Measurements from ENCODE around the gene PLXDC1. TPM values are rescaled to one million over a fixed set of nuclear protein-coding genes. Genes with fewer than 3 reads are reported as not detected.

The PLXDC1 gene
- total RNA-seq, 2 experiments from 2014 or later = 1.2 to 2.2 TPM

- Mint-ChIP-seq H3K27me3 (peaks cover 37% of the 10 kb centered on the region), H3K36me3 (peaks cover 2% of the 10 kb centered on the region), H3K4me1 (ENCODE audit: low read depth) (peaks cover 14% of the 10 kb centered on the region), H3K9me3 (peaks cover 5% of the 10 kb centered on the region), H3K27ac (no peak overlapping the region), H3K4me3 (no peak overlapping the region)
- intact Hi-C loops (cut with micrococcal nuclease) = no loop called here
- no peak for DNase-seq
- ChIA-PET POLR2A (no interaction called here), CTCF (interaction anchor here (0.7 to 6.0 kb wide), 6 partner anchors 7 to 185 kb away, joined by 3 to 124 read pairs (median 35); partner anchors contain the start of gene PLXDC1)
Measured at GRCh38 chr17:39167476-39167875, 16.0 kb upstream of the PLXDC1 start.

GRCh38 chr17:39166437-39167335, 15.2 kb upstream of the PLXDC1 start:
- H3K9me3 Mint-ChIP-seq = peaks cover 5% of the 10 kb centered on the region
- ChIA-PET POLR2A (no interaction called here), CTCF (interaction anchor here (0.5 to 6.0 kb wide), 8 partner anchors 8 to 184 kb away, joined by 3 to 124 read pairs (median 26); partner anchors contain the start of gene PLXDC1)
- peaks cover 14% of the 10 kb centered on the region for H3K4me1 Mint-ChIP-seq (ENCODE audit: low read depth)
- H3K27me3 Mint-ChIP-seq = peaks cover 37% of the 10 kb centered on the region
- no peak overlapping the region for H3K4me3 Mint-ChIP-seq
- intact Hi-C loops (cut with micrococcal nuclease) = no loop called here
- no peak for DNase-seq
- peaks cover 2% of the 10 kb centered on the region for H3K36me3 Mint-ChIP-seq
- no peak overlapping the region for H3K27ac Mint-ChIP-seq

- CTCF ChIA-PET = interaction anchor here (1.4 to 6.0 kb wide), 9 partner anchors 9 to 184 kb away, joined by 4 to 124 read pairs (median 13); partner anchors contain the start of gene PLXDC1
Measured at GRCh38 chr17:39165841-39166349, 14.5 kb upstream of the PLXDC1 start, which contains the start of gene ARL5C. Gene ARL5C (minus strand): TSS chr17:39166161. CDS start chr17:39165760, 401 bp downstream.

GRCh38 chr17:39165178-39165840, 13.9 kb upstream of the PLXDC1 start:
- H3K27me3 Mint-ChIP-seq = peaks cover 37% of the 10 kb centered on the region
- peaks cover 5% of the 10 kb centered on the region for H3K9me3 Mint-ChIP-seq
- CTCF ChIA-PET = interaction anchor here (0.6 to 6.0 kb wide), 63 partner anchors 10 to 648 kb away, joined by 3 to 124 read pairs (median 4); partner anchors contain the start of genes CACNB1, FBXO47, PLXDC1 and RPL19
- peak overlapping the region; percentile 84 for H3K4me3 Mint-ChIP-seq
- intact Hi-C loops (cut with micrococcal nuclease) = no loop called here
- H3K36me3 Mint-ChIP-seq = peaks cover 2% of the 10 kb centered on the region
- no peak overlapping the region for H3K27ac Mint-ChIP-seq
- DNase-seq = no peak
- POLR2A ChIA-PET = interaction anchor here (1.0 to 1.3 kb wide), 3 partner anchors 9 to 21 kb away, joined by 3 to 7 read pairs (median 3); no protein-coding TSS in a partner anchor
- H3K4me1 Mint-ChIP-seq (ENCODE audit: low read depth) = peaks cover 14% of the 10 kb centered on the region

More at GRCh38 chr17:39165841-39166349, 14.5 kb upstream of the PLXDC1 start, which contains the start of gene ARL5C:
- intact Hi-C loops (cut with micrococcal nuclease) = no loop called here
- Mint-ChIP-seq H3K36me3 (peaks cover 2% of the 10 kb centered on the region), H3K4me3 (peak within 1 kb of the TSS; percentile 84), H3K4me1 (ENCODE audit: low read depth) (peaks cover 14% of the 10 kb centered on the region), H3K27me3 (peaks cover 37% of the 10 kb centered on the region), H3K27ac (no peak within 1 kb of the TSS), H3K9me3 (peaks cover 5% of the 10 kb centered on the region)
- no peak for DNase-seq
- POLR2A ChIA-PET = no interaction called here

GRCh38 chr17:39164675-39165143, 13.3 kb upstream of the PLXDC1 start:
- H3K9me3 Mint-ChIP-seq = peaks cover 5% of the 10 kb centered on the region
- peaks cover 14% of the 10 kb centered on the region for H3K4me1 Mint-ChIP-seq (ENCODE audit: low read depth)
- H3K27ac Mint-ChIP-seq = no peak overlapping the region
- DNase-seq = peak; percentile 83
- H3K4me3 Mint-ChIP-seq = peak overlapping the region; percentile 84
- ChIA-PET POLR2A (interaction anchor here (1.0 to 1.3 kb wide), 3 partner anchors 9 to 22 kb away, joined by 3 to 7 read pairs (median 3); no protein-coding TSS in a partner anchor), CTCF (interaction anchor here (0.6 to 6.0 kb wide), 65 partner anchors 10 to 648 kb away, joined by 3 to 124 read pairs (median 4); partner anchors contain the start of genes CACNB1, FBXO47, PLXDC1 and RPL19)
- peaks cover 2% of the 10 kb centered on the region for H3K36me3 Mint-ChIP-seq
- H3K27me3 Mint-ChIP-seq = peaks cover 37% of the 10 kb centered on the region
- intact Hi-C loops (cut with micrococcal nuclease) = no loop called here

GRCh38 chr17:39161962-39162361, 10.5 kb upstream of the PLXDC1 start:
- H3K4me3 Mint-ChIP-seq = no peak overlapping the region
- POLR2A ChIA-PET = no interaction called here
- CTCF ChIA-PET = interaction anchor here (0.7 to 1.0 kb wide), 2 partner anchors 9 to 13 kb away, joined by 3 to 4 read pairs; no protein-coding TSS in a partner anchor
- H3K27ac Mint-ChIP-seq = no peak overlapping the region
- intact Hi-C loops (cut with micrococcal nuclease) = no loop called here
- no peaks in the 10 kb centered on the region for H3K36me3 Mint-ChIP-seq
- H3K4me1 Mint-ChIP-seq (ENCODE audit: low read depth) = peaks cover 9% of the 10 kb centered on the region
- peaks cover 23% of the 10 kb centered on the region for H3K27me3 Mint-ChIP-seq
- no peak for DNase-seq
- H3K9me3 Mint-ChIP-seq = no peaks in the 10 kb centered on the region

- ChIA-PET POLR2A (no interaction called here), CTCF (interaction anchor here (0.6 to 1.5 kb wide), 2 partner anchors 16 to 328 kb away, joined by 3 to 8 read pairs; no protein-coding TSS in a partner anchor)
- Mint-ChIP-seq H3K9me3 (no peaks in the 10 kb centered on the region), H3K36me3 (peaks cover 8% of the 10 kb centered on the region), H3K4me3 (no peak overlapping the region), H3K27me3 (peaks cover 7% of the 10 kb centered on the region), H3K27ac (peak overlapping the region; percentile 10), H3K4me1 (ENCODE audit: low read depth) (peaks cover 4% of the 10 kb centered on the region)
- no peak for DNase-seq
- intact Hi-C loops (cut with micrococcal nuclease) = no loop called here
Measured at GRCh38 chr17:39158623-39159022, 7.2 kb upstream of the PLXDC1 start.

GRCh38 chr17:39156491-39156890, 5.1 kb upstream of the PLXDC1 start:
- H3K27ac Mint-ChIP-seq = no peak overlapping the region
- peaks cover 8% of the 10 kb centered on the region for H3K27me3 Mint-ChIP-seq
- peaks cover 10% of the 10 kb centered on the region for H3K36me3 Mint-ChIP-seq
- H3K4me1 Mint-ChIP-seq (ENCODE audit: low read depth) = peaks cover 21% of the 10 kb centered on the region
- H3K4me3 Mint-ChIP-seq = no peak overlapping the region
- ChIA-PET POLR2A (no interaction called here), CTCF (interaction anchor here (1.1 to 9.4 kb wide), 3 partner anchors 9 to 89 kb away, joined by 3 to 124 read pairs (median 4); partner anchors contain the start of gene ARL5C)
- intact Hi-C loops (cut with micrococcal nuclease) = no loop called here
- H3K9me3 Mint-ChIP-seq = no peaks in the 10 kb centered on the region
- no peak for DNase-seq

- ChIA-PET POLR2A (no interaction called here), CTCF (interaction anchor here (1.3 to 9.4 kb wide), 4 partner anchors 10 to 174 kb away, joined by 4 to 227 read pairs (median 84); partner anchors contain the start of gene ARL5C)
- Mint-ChIP-seq H3K4me3 (no peak overlapping the region), H3K4me1 (ENCODE audit: low read depth) (peaks cover 24% of the 10 kb centered on the region), H3K27ac (no peak overlapping the region), H3K27me3 (peaks cover 8% of the 10 kb centered on the region), H3K9me3 (no peaks in the 10 kb centered on the region), H3K36me3 (peaks cover 10% of the 10 kb centered on the region)
- intact Hi-C loops (cut with micrococcal nuclease) = no loop called here
- no peak for DNase-seq
Measured at GRCh38 chr17:39155654-39156053, 4.2 kb upstream of the PLXDC1 start.

GRCh38 chr17:39153599-39154051, 2.2 kb upstream of the PLXDC1 start:
- Mint-ChIP-seq H3K4me3 (peak overlapping the region; percentile 94), H3K27me3 (peaks cover 8% of the 10 kb centered on the region), H3K9me3 (no peaks in the 10 kb centered on the region), H3K4me1 (ENCODE audit: low read depth) (peaks cover 30% of the 10 kb centered on the region), H3K36me3 (peaks cover 10% of the 10 kb centered on the region), H3K27ac (peak overlapping the region; percentile 90)
- DNase-seq = peak; percentile 96
- POLR2A ChIA-PET = interaction anchor here (0.7 to 1.9 kb wide), 9 partner anchors 11 to 328 kb away, joined by 3 to 7 read pairs (median 3); partner anchors contain the start of genes CWC25, RPL19 and RPL23
- CTCF ChIA-PET = interaction anchor here (0.7 to 9.4 kb wide), 42 partner anchors 8 to 477 kb away, joined by 3 to 227 read pairs (median 4); partner anchors contain the start of genes ARL5C, FBXO47, LASP1 and LASP1NB
- intact Hi-C loops (cut with micrococcal nuclease) = loop anchor here (1.0 to 5.0 kb wide), 11 partner anchors 44 to 451 kb away; partner anchors contain the start of genes CACNB1, FBXO47, PSMB3 and RPL23
